HG03045 (cell line): ENCODE data around the gene PRPS2.
A peak's percentile ranks its signal among the peaks of the same experiment; 100 is the strongest.

Experiments
- ATAC-seq: cut with Tn5 transposase; IDR thresholded peaks from one replicate; pipeline ENCODE4 v1.9.1; 2021; ENCODE audit warnings: mild to moderate bottlenecking, moderate library complexity; ENCODE audit not compliant: unreplicated experiment

PRPS2 gene

GRCh38 chrX:12791257-12792228, at the start of gene PRPS2:
Gene PRPS2 (plus strand): TSS chrX:12791412. CDS start chrX:12791498, 86 bp downstream.
- ATAC-seq, result peak; percentile 84

- no peak for ATAC-seq
These were observed 49.8 kb upstream of the PRPS2 start for GRCh38 chrX:12741416-12741815.

- no peak for ATAC-seq
These were observed 43.8 kb upstream of the PRPS2 start for GRCh38 chrX:12747433-12747832.

- no peak for ATAC-seq
These were observed 39.3 kb upstream of the PRPS2 start for GRCh38 chrX:12751887-12752286.

GRCh38 chrX:12753366-12753765, 37.8 kb upstream of the PRPS2 start:
- no peak for ATAC-seq

- no peak for ATAC-seq
These were observed 32.9 kb upstream of the PRPS2 start for GRCh38 chrX:12758291-12758690.

- no peak for ATAC-seq
These were observed 23.4 kb upstream of the PRPS2 start for GRCh38 chrX:12767856-12768255.

GRCh38 chrX:12768491-12768890, 22.7 kb upstream of the PRPS2 start:
- no peak for ATAC-seq

GRCh38 chrX:12770440-12770839, 20.8 kb upstream of the PRPS2 start:
- no peak for ATAC-seq

- ATAC-seq, result peak; percentile 86
These were observed 19.7 kb upstream of the PRPS2 start for GRCh38 chrX:12771445-12772069.

GRCh38 chrX:12777670-12778069, 13.5 kb upstream of the PRPS2 start:
- ATAC-seq, result no peak

GRCh38 chrX:12779534-12779933, 11.7 kb upstream of the PRPS2 start:
- ATAC-seq, result no peak

GRCh38 chrX:12788645-12789044, 2.6 kb upstream of the PRPS2 start:
- ATAC-seq, result no peak

GRCh38 chrX:12789976-12790375, 1.2 kb upstream of the PRPS2 start:
- ATAC-seq, result no peak

- ATAC-seq, result peak; percentile 33
These were observed 341 bp upstream of the PRPS2 start for GRCh38 chrX:12790885-12791256.

- no peak for ATAC-seq
These were observed 1.5 kb downstream of the PRPS2 start for GRCh38 chrX:12792711-12793110.

- no peak for ATAC-seq
These were observed 3.4 kb downstream of the PRPS2 start for GRCh38 chrX:12794654-12795053.

- ATAC-seq, result no peak
These were observed 7.4 kb downstream of the PRPS2 start for GRCh38 chrX:12798601-12799000.

- no peak for ATAC-seq
These were observed 7.9 kb downstream of the PRPS2 start for GRCh38 chrX:12799118-12799517.

GRCh38 chrX:12802741-12803140, 11.5 kb downstream of the PRPS2 start:
- no peak for ATAC-seq

GRCh38 chrX:12804655-12805054, 13.4 kb downstream of the PRPS2 start:
- no peak for ATAC-seq

- ATAC-seq, result no peak
These were observed 14.1 kb downstream of the PRPS2 start for GRCh38 chrX:12805333-12805732.
